Common myeloid progenitor, CD34-positive (primary cell): Measurements from ENCODE around the gene PLD5.
"Not testable (repeated sequence)": the region's sequence is repeated elsewhere in the genome, so short reads cannot be mapped to it uniquely, and the experiment has no call there.

Source experiments
- CTCF ChIA-PET: fragments of 350-600 bp; sonication (Branson Sonifier 250); formaldehyde crosslinking; loops from one replicate; lab custom pipeline; 2021; ENCODE audit warnings: antibody characterized with exemption; lab: Charles Lee
- POLR2A ChIA-PET: fragments of 350-600 bp; sonication (Branson Sonifier 250); formaldehyde crosslinking; loops from one replicate; lab custom pipeline; 2021; ENCODE audit warnings: antibody characterized with exemption; lab: Charles Lee
- DNase-seq, 3 donors: peaks; one replicate each; pipeline versions ENCODE4 v3.0.0 to v3.0.0-alpha.2; 2013
- H3K27ac ChIP-seq, 2 experiments: 1 replicate in 1 of 2; 2 replicates in 1 of 2; pipeline ENCODE4 v1.7.0; 2013; ENCODE audit warnings: inconsistent platforms in 2 of 2, low read length in 2 of 2, mild to moderate bottlenecking in 2 of 2, low read depth in 1 of 2, moderate library complexity in 1 of 2; ENCODE audit not compliant: severe bottlenecking in 2 of 2, insufficient read depth in 1 of 2, poor library complexity in 1 of 2
- H3K27me3 ChIP-seq, 5 experiments: replicated peaks in 2 of 5; 1 replicate in 3 of 5; 2 replicates in 2 of 5; pipeline versions ENCODE4 v1.6.1 to v1.7.0; 2013; ENCODE audit warnings: low read length in 4 of 5, mild to moderate bottlenecking in 2 of 5, moderate library complexity in 2 of 5, inconsistent platforms in 1 of 5; ENCODE audit not compliant: insufficient read depth in 5 of 5, control insufficient read depth in 4 of 5
- H3K36me3 ChIP-seq, 4 experiments: 1 replicate in 2 of 4; 2 replicates in 2 of 4; pipeline versions ENCODE4 v1.6.1 to v1.7.0; 2013; ENCODE audit warnings: low read length in 3 of 4, control low read depth in 1 of 4, mild to moderate bottlenecking in 1 of 4; ENCODE audit not compliant: control insufficient read depth in 4 of 4, insufficient read depth in 4 of 4
- H3K4me1 ChIP-seq, 4 experiments: 1 replicate in 3 of 4; 2 replicates in 1 of 4; pipeline versions ENCODE4 v1.6.1 to v1.7.1; 2013; ENCODE audit warnings: low read length in 3 of 4, mild to moderate bottlenecking in 3 of 4, control low read depth in 1 of 4, inconsistent platforms in 1 of 4, moderate library complexity in 1 of 4; ENCODE audit not compliant: control insufficient read depth in 4 of 4, insufficient read depth in 4 of 4; ENCODE audit errors: control extremely low read depth in 1 of 4
- H3K4me3 ChIP-seq, 7 experiments: 1 replicate in 4 of 7; 2 replicates in 3 of 7; pipeline versions ENCODE4 v1.5.1 to v1.7.0; 2013; ENCODE audit warnings: mild to moderate bottlenecking in 7 of 7, low read length in 6 of 7, moderate library complexity in 6 of 7, inconsistent platforms in 2 of 7, low read depth in 2 of 7, control low read depth in 1 of 7; ENCODE audit not compliant: insufficient read depth in 4 of 7, control insufficient read depth in 1 of 7; ENCODE audit errors: extremely low read depth in 1 of 7
- H3K9me3 ChIP-seq, 5 experiments: 1 replicate in 4 of 5; 2 replicates in 1 of 5; pipeline versions ENCODE4 v1.6.1 to v1.7.1; 2013; ENCODE audit warnings: low read length in 4 of 5, mild to moderate bottlenecking in 2 of 5, inconsistent platforms in 1 of 5, low read depth in 1 of 5, moderate library complexity in 1 of 5; ENCODE audit not compliant: control insufficient read depth in 4 of 5, insufficient read depth in 2 of 5; ENCODE audit errors: control extremely low read depth in 1 of 5
- WGBS: methylation state at CpG from one replicate; pipeline ENCODE4 v1.1.5; 2013; ENCODE audit not compliant: insufficient coverage; 5-methylcytosine and 5-hydroxymethylcytosine counted together

The PLD5 gene

GRCh38 chr1:242185731-242186130 lies 338.8 kb downstream of the PLD5 start:
- no peak overlapping the region for H3K27ac ChIP-seq
- H3K27me3 ChIP-seq, result no peaks in the 10 kb centered on the region
- no peaks in the 10 kb centered on the region for H3K9me3 ChIP-seq
- CTCF ChIA-PET, result no interaction called here
- no peaks in the 10 kb centered on the region for H3K36me3 ChIP-seq
- POLR2A ChIA-PET, result no interaction called here
- H3K4me1 ChIP-seq, result peaks cover 0 to 3% (median 0%) of the 10 kb centered on the region in 4 experiments
- no peak overlapping the region for H3K4me3 ChIP-seq
- DNase-seq, result peak; percentile 14 to 43 (median 30)
- WGBS, result 79% methylated on average over 2 of the region's 3 CpGs

- CTCF ChIA-PET, result interaction anchor here (0.6 kb wide), 1 partner anchor 12 kb away, joined by 3 read pairs; no protein-coding TSS in a partner anchor
These were observed 339.5 kb downstream of the PLD5 start for GRCh38 chr1:242184955-242185354.

GRCh38 chr1:242179767-242180166 lies 344.7 kb downstream of the PLD5 start:
- H3K36me3 ChIP-seq, CTCF ChIA-PET, H3K27me3 ChIP-seq, POLR2A ChIA-PET, H3K4me3 ChIP-seq, H3K9me3 ChIP-seq, H3K4me1 ChIP-seq, H3K27ac ChIP-seq, DNase-seq: not testable (repeated sequence)
- WGBS, result 87% methylated on average over 3 of the region's 5 CpGs

More at GRCh38 chr1:242184955-242185354, 339.5 kb downstream of the PLD5 start:
- no peaks in the 10 kb centered on the region for H3K9me3 ChIP-seq
- POLR2A ChIA-PET, result no interaction called here
- H3K27ac ChIP-seq, result no peak overlapping the region
- WGBS, result 78% methylated on average over 1 of the region's 4 CpGs
- no peaks in the 10 kb centered on the region for H3K36me3 ChIP-seq
- H3K4me1 ChIP-seq, result peaks cover 0 to 3% (median 0%) of the 10 kb centered on the region in 4 experiments
- no peak for DNase-seq
- no peak overlapping the region for H3K4me3 ChIP-seq
- no peaks in the 10 kb centered on the region for H3K27me3 ChIP-seq

GRCh38 chr1:242178924-242179708 lies 345.4 kb downstream of the PLD5 start:
- DNase-seq, result no peak
- no peaks in the 10 kb centered on the region for H3K4me1 ChIP-seq
- WGBS, result 44% methylated on average over 2 of the region's 8 CpGs
- H3K27me3 ChIP-seq, result no peaks in the 10 kb centered on the region
- POLR2A ChIA-PET, result no interaction called here
- H3K27ac ChIP-seq, result no peak overlapping the region
- H3K4me3 ChIP-seq, result no peak overlapping the region
- H3K36me3 ChIP-seq, result no peaks in the 10 kb centered on the region
- no peaks in the 10 kb centered on the region for H3K9me3 ChIP-seq
- CTCF ChIA-PET, result no interaction called here

- no peak for DNase-seq
- no peaks in the 10 kb centered on the region for H3K9me3 ChIP-seq
- no peaks in the 10 kb centered on the region for H3K4me1 ChIP-seq
- no peaks in the 10 kb centered on the region for H3K36me3 ChIP-seq
- no peaks in the 10 kb centered on the region for H3K27me3 ChIP-seq
- POLR2A ChIA-PET, result no interaction called here
- CTCF ChIA-PET, result no interaction called here
- H3K27ac ChIP-seq, result no peak overlapping the region
- no peak overlapping the region for H3K4me3 ChIP-seq
- WGBS, result no CpG with 5 or more reads among the region's 2 CpGs
These were observed 346.1 kb downstream of the PLD5 start for GRCh38 chr1:242178436-242178835.

- H3K4me3 ChIP-seq, result no peak overlapping the region
- no peak for DNase-seq
- 41% methylated on average over 2 of the region's 3 CpGs for WGBS
- ChIA-PET POLR2A (no interaction called here), CTCF (no interaction called here)
- H3K27me3 ChIP-seq, result no peaks in the 10 kb centered on the region
- H3K27ac ChIP-seq, result no peak overlapping the region
- no peaks in the 10 kb centered on the region for H3K4me1 ChIP-seq
- no peaks in the 10 kb centered on the region for H3K36me3 ChIP-seq
- H3K9me3 ChIP-seq, result peaks cover 0 to 3% (median 0%) of the 10 kb centered on the region in 5 experiments
These were observed 362.4 kb downstream of the PLD5 start for GRCh38 chr1:242162140-242162539.

GRCh38 chr1:242147096-242147976 lies 377.2 kb downstream of the PLD5 start:
- ChIA-PET POLR2A (no interaction called here), CTCF (no interaction called here)
- Histone ChIP-seq H3K4me1 (peaks cover 0 to 6% (median 3%) of the 10 kb centered on the region in 4 experiments), H3K27me3 (no peaks in the 10 kb centered on the region), H3K4me3 (peak overlapping the region in 3 of 7 experiments; percentile 29 to 65 (median 65)), H3K27ac (peak overlapping the region; percentile 22 to 72), H3K36me3 (no peaks in the 10 kb centered on the region), H3K9me3 (peaks cover 0 to 3% (median 0%) of the 10 kb centered on the region in 5 experiments)
- 11% methylated on average over 1 of the region's 4 CpGs for WGBS
- peak; percentile 22 to 71 (median 68) for DNase-seq
